Neural cell (in vitro differentiated cells): ENCODE measurements around the gene FAM241A. TPM values are rescaled to one million over a fixed set of nuclear protein-coding genes. Genes with fewer than 3 reads are reported as not detected.

Experiments
- H2AFZ ChIP-seq: fragments of 200-600, 300-800 bp; sonication (generic), shearing (Covaris generic); 2 replicates; pipeline ENCODE4 v1.6.0; 2014; ENCODE audit warnings: low read depth, mild to moderate bottlenecking, antibody characterized with exemption, low read length, moderate library complexity
- H3F3A ChIP-seq: fragments of 200-600 bp; shearing (Covaris generic); 2 replicates; pipeline ENCODE4 v1.6.1; 2016; ENCODE audit warnings: mild to moderate bottlenecking, moderate library complexity, mixed read lengths, antibody characterized with exemption, low read length; ENCODE audit not compliant: insufficient read depth, poor library complexity, severe bottlenecking
- H3K27ac ChIP-seq: fragments of 200-600, 300-800 bp; sonication (generic), shearing (Covaris generic); 2 replicates; pipeline ENCODE4 v1.5.1; 2014; ENCODE audit warnings: mild to moderate bottlenecking, low read length, moderate library complexity
- H3K27me3 ChIP-seq: fragments of 300-800, 200-600 bp; sonication (generic), shearing (Covaris generic); 2 replicates; pipeline ENCODE4 v1.6.0; 2014; ENCODE audit warnings: mild to moderate bottlenecking, low read depth, low read length, moderate library complexity; ENCODE audit not compliant: insufficient read depth
- H3K36me3 ChIP-seq: fragments of 300-800, 200-600 bp; sonication (generic), shearing (Covaris generic); 2 replicates; pipeline ENCODE4 v1.5.1; 2014; ENCODE audit warnings: mild to moderate bottlenecking, antibody characterized with exemption, low read length, moderate library complexity; ENCODE audit not compliant: insufficient read depth
- H3K4me2 ChIP-seq: fragments of 300-800, 200-600 bp; sonication (generic), shearing (Covaris generic); 2 replicates; pipeline ENCODE4 v1.6.0; 2014; ENCODE audit warnings: mild to moderate bottlenecking, low read length
- H3K4me3 ChIP-seq: fragments of 300-800, 200-600 bp; sonication (generic), shearing (Covaris generic); 2 replicates; pipeline ENCODE4 v1.5.1; 2014; ENCODE audit warnings: mild to moderate bottlenecking, low read length, moderate library complexity
- H3K79me2 ChIP-seq: fragments of 200-600 bp; shearing (Covaris generic); replicated peaks from 2 replicates; pipeline ENCODE4 v1.6.0; 2014; ENCODE audit warnings: mild to moderate bottlenecking, low read length, moderate library complexity; ENCODE audit not compliant: insufficient read depth
- H3K9ac ChIP-seq: fragments of 300-800, 200-600 bp; sonication (generic), shearing (Covaris generic); 2 replicates; pipeline ENCODE4 v1.6.1; 2016; ENCODE audit warnings: mild to moderate bottlenecking, low read length, mixed read lengths
- H3K9me2 ChIP-seq: fragments of 200-600 bp; shearing (Covaris generic); 2 replicates; pipeline ENCODE4 v1.6.1; 2016; ENCODE audit warnings: mild to moderate bottlenecking, low read length, mixed read lengths; ENCODE audit not compliant: insufficient read depth
- H3K9me3 ChIP-seq: fragments of 200-600, 300-800 bp; sonication (generic), shearing (Covaris generic); 2 replicates; pipeline ENCODE4 v1.6.1; 2016; ENCODE audit warnings: mild to moderate bottlenecking, mixed run types, low read length, moderate library complexity, mixed read lengths
- H4K20me1 ChIP-seq: fragments of 200-600 bp; shearing (Covaris generic); 2 replicates; pipeline ENCODE4 v1.6.1; 2016; ENCODE audit warnings: mild to moderate bottlenecking, mixed run types; ENCODE audit not compliant: insufficient read depth
- EP300 ChIP-seq: fragments of 450-650 bp; conservative IDR thresholded peaks from 2 replicates; pipeline ENCODE4 v1.6.1; 2014; ENCODE audit warnings: antibody characterized with exemption, mild to moderate bottlenecking, moderate library complexity; ENCODE audit not compliant: poor library complexity, severe bottlenecking
- EZH2 ChIP-seq: fragments of 200-600, 300-800 bp; shearing (Covaris generic), sonication (generic); IDR thresholded peaks from 2 replicates; pipeline ENCODE4 v1.6.1; 2014; ENCODE audit warnings: antibody characterized with exemption, low read length, borderline replicate concordance, mild to moderate bottlenecking; ENCODE audit not compliant: insufficient read depth, poor library complexity, severe bottlenecking
- MXI1 ChIP-seq: fragments of 450-650 bp; conservative IDR thresholded peaks from 2 replicates; pipeline ENCODE4 v1.6.1; 2014; ENCODE audit warnings: antibody characterized with exemption, mild to moderate bottlenecking; ENCODE audit not compliant: poor library complexity, severe bottlenecking
- POLR2AphosphoS5 ChIP-seq: IDR thresholded peaks from 2 replicates; pipeline ENCODE4 v1.6.1; 2012
- RAD21 ChIP-seq: fragments of 450-650 bp; conservative IDR thresholded peaks from 2 replicates; pipeline ENCODE4 v1.6.1; 2014; ENCODE audit warnings: antibody characterized with exemption, mild to moderate bottlenecking, moderate library complexity
- SMC3 ChIP-seq: fragments of 450-650 bp; conservative IDR thresholded peaks from 2 replicates; pipeline ENCODE4 v1.6.1; 2014; ENCODE audit warnings: antibody characterized with exemption, mild to moderate bottlenecking, moderate library complexity; ENCODE audit not compliant: poor library complexity
- TAF1 ChIP-seq: IDR thresholded peaks from 2 replicates; pipeline ENCODE4 v1.6.1; 2012; ENCODE audit warnings: low read depth
- polyA plus RNA-seq: library from polyadenylated mRNA; depleted of rRNA; stranded (reverse); fragments of >200 nt; gene quantifications from 2 replicates; pipeline ENCODE4 v1.2.3, GENCODE V29; 2014
- TF ChIP-seq, protein P1 (sequence below): fragments of 450-650 bp; IDR thresholded peaks from 2 replicates; pipeline ENCODE4 v1.5.1; 2014; ENCODE audit warnings: antibody characterized with exemption, mild to moderate bottlenecking, moderate library complexity; ENCODE audit not compliant: poor library complexity, severe bottlenecking
- TF ChIP-seq, protein P2 (sequence below): IDR thresholded peaks from 2 replicates; pipeline ENCODE4 v1.6.1; 2012; ENCODE audit warnings: borderline replicate concordance

FAM241A gene
- polyA plus RNA-seq, 1 donor from 2014 or later: 0.59 TPM

DNA sequence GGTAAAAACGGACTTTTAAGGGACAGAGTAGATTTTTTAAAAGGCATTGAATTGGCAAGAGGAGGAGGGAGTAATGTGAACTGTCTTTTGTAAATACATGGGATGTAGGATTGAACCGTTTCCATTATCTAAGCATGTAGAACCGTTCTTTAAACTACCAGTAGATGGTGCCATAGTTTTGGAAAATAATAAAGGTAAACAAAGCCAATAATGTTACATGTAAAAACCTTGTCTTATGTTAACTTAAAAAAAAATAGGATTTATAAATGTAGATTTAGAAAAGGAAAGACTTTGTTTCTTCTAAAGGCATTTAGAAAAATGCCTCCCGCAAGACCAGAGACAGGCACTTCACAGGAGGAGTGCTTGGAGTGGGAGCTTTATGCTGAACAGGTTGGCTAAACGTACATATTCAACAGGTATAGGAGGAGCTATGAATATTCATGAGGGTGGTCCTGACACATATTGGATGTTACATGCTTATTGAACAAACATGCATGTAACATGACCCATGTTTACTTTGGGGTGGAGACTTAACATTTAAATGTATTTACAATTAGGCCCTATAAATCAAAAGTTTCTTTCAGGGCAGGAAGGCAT is 45.5 kb upstream of the FAM241A start:
- H3K4me3 ChIP-seq: no peak overlapping the region
- H3K9ac ChIP-seq: no peak overlapping the region
- H2AFZ ChIP-seq: no peak overlapping the region
- no peak overlapping the region for H3K4me2 ChIP-seq
- H3K36me3 ChIP-seq: no peaks in the 10 kb centered on the region
- H3K27me3 ChIP-seq: no peaks in the 10 kb centered on the region
- TF ChIP-seq RAD21: peak; percentile 89
- peak; percentile 86 for TF ChIP-seq SMC3
- TF ChIP-seq, protein P1, sequence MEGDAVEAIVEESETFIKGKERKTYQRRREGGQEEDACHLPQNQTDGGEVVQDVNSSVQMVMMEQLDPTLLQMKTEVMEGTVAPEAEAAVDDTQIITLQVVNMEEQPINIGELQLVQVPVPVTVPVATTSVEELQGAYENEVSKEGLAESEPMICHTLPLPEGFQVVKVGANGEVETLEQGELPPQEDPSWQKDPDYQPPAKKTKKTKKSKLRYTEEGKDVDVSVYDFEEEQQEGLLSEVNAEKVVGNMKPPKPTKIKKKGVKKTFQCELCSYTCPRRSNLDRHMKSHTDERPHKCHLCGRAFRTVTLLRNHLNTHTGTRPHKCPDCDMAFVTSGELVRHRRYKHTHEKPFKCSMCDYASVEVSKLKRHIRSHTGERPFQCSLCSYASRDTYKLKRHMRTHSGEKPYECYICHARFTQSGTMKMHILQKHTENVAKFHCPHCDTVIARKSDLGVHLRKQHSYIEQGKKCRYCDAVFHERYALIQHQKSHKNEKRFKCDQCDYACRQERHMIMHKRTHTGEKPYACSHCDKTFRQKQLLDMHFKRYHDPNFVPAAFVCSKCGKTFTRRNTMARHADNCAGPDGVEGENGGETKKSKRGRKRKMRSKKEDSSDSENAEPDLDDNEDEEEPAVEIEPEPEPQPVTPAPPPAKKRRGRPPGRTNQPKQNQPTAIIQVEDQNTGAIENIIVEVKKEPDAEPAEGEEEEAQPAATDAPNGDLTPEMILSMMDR: peak; percentile 87
- TF ChIP-seq MXI1: no peak
- no peak for TF ChIP-seq POLR2AphosphoS5
- no peaks in the 10 kb centered on the region for H3K9me2 ChIP-seq
- no peaks in the 10 kb centered on the region for H4K20me1 ChIP-seq
- no peak overlapping the region for H3K27ac ChIP-seq
- H3F3A ChIP-seq: no peaks in the 10 kb centered on the region
- no peaks in the 10 kb centered on the region for H3K9me3 ChIP-seq
- H3K79me2 ChIP-seq: no peaks in the 10 kb centered on the region

DNA sequence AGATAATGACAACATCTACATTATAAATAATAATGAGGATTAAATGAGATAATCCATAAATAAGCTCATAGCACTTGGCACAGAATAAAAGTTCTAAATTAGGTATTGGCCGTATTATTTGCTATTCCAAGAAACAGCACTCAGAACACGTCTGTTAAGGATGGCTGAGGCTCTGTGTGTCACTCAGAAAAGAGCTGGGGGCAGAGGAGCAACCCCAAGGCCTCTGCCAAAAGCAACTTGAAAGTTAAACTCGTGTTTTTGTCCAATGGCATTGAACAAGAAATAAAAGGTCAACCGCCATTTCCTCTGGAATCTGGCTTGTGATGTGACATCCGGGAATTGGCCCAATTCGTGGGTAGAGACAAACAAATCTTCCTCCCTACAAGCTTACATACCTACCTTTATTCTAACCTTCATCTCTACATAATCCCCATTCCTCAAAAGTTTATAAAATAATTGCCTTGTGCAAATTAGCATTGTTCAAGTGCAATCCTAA is 42.3 kb upstream of the FAM241A start:
- Histone ChIP-seq H2AFZ (no peak overlapping the region), H4K20me1 (no peaks in the 10 kb centered on the region), H3K27ac (no peak overlapping the region), H3K9me2 (no peaks in the 10 kb centered on the region), H3K36me3 (no peaks in the 10 kb centered on the region), H3K79me2 (no peaks in the 10 kb centered on the region), H3K27me3 (no peaks in the 10 kb centered on the region), H3K4me3 (no peak overlapping the region), H3K9ac (no peak overlapping the region), H3K4me2 (no peak overlapping the region), H3K9me3 (no peaks in the 10 kb centered on the region), H3F3A (no peaks in the 10 kb centered on the region)
- TF ChIP-seq EZH2: no peak
- no peak for TF ChIP-seq TAF1
- TF ChIP-seq, protein P1: no peak
- no peak for TF ChIP-seq RAD21
- TF ChIP-seq, protein P2, sequence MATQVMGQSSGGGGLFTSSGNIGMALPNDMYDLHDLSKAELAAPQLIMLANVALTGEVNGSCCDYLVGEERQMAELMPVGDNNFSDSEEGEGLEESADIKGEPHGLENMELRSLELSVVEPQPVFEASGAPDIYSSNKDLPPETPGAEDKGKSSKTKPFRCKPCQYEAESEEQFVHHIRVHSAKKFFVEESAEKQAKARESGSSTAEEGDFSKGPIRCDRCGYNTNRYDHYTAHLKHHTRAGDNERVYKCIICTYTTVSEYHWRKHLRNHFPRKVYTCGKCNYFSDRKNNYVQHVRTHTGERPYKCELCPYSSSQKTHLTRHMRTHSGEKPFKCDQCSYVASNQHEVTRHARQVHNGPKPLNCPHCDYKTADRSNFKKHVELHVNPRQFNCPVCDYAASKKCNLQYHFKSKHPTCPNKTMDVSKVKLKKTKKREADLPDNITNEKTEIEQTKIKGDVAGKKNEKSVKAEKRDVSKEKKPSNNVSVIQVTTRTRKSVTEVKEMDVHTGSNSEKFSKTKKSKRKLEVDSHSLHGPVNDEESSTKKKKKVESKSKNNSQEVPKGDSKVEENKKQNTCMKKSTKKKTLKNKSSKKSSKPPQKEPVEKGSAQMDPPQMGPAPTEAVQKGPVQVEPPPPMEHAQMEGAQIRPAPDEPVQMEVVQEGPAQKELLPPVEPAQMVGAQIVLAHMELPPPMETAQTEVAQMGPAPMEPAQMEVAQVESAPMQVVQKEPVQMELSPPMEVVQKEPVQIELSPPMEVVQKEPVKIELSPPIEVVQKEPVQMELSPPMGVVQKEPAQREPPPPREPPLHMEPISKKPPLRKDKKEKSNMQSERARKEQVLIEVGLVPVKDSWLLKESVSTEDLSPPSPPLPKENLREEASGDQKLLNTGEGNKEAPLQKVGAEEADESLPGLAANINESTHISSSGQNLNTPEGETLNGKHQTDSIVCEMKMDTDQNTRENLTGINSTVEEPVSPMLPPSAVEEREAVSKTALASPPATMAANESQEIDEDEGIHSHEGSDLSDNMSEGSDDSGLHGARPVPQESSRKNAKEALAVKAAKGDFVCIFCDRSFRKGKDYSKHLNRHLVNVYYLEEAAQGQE: no peak
- no peak for TF ChIP-seq POLR2AphosphoS5
- TF ChIP-seq MXI1: no peak
- TF ChIP-seq SMC3: no peak
- TF ChIP-seq EP300: no peak
